K562 (cell line): ENCODE measurements around the gene MYL1. TPM values are rescaled to one million over a fixed set of nuclear protein-coding genes. Genes with fewer than 3 reads are reported as not detected.

Experiments used
- ATAC-seq: fragments of 200-7000 bp; cut with Tn5 transposase; 3 replicates; pipeline ENCODE4 v1.9.1; 2020; ENCODE audit warnings: moderate library complexity
- BruUV-seq: library from RNA; stranded (reverse); fragments of 400-500 nt; replicated peaks from 2 replicates; lab custom pipeline; 2021; lab: Mats Ljungman, UMichigan
- CTCF ChIA-PET: fragments of 300-600 bp; formaldehyde crosslinking; extraction: SDS; loops from one replicate; lab custom pipeline; 2021; ENCODE audit warnings: low intra/inter-chr PET ratio; lab: Yijun Ruan, JAX
- POLR2A ChIA-PET: fragments of 300-600, 350-650 bp; sonication (Branson Sonifier 250); formaldehyde crosslinking; extraction: SDS; loops from one replicate; lab custom pipeline; 2021; ENCODE audit warnings: antibody characterized with exemption, inconsistent platforms; lab: Yijun Ruan, JAX
- DNase-seq, 4 experiments: peaks; one replicate each; pipeline versions ENCODE4 v3.0.0 to v3.0.0-alpha.2; 2011 to 2018; ENCODE audit warnings: low spot score in 3 of 4, mixed read lengths in 3 of 4; ENCODE audit errors: extremely low read depth in 1 of 4
- FAIRE-seq: peaks from 2 replicates; lab custom pipeline; 2011; peaks lifted over from hg19 to GRCh38; lab: Jason Lieb, UNC
- H2AFZ ChIP-seq: 2 replicates; pipeline ENCODE4 v1.6.0; 2011; ENCODE audit warnings: low read depth, low read length, control low read depth, inconsistent platforms
- H3K27ac ChIP-seq: fragments of 200-600 bp; 3 replicates; pipeline ENCODE4 v1.8.0; 2011; ENCODE audit warnings: low read depth, mild to moderate bottlenecking, control low read depth, inconsistent platforms, low read length, moderate library complexity, mixed read lengths; ENCODE audit errors: extremely low read depth
- H3K27me3 ChIP-seq, 2 experiments: fragments of 300-600 bp in 1 of 2; 2 replicates in 1 of 2; 3 replicates in 1 of 2; pipeline versions ENCODE4 v1.6.0 to v1.8.0; 2011; ENCODE audit warnings: inconsistent platforms in 2 of 2, low read length in 2 of 2, mild to moderate bottlenecking in 1 of 2, mixed read lengths in 1 of 2, moderate library complexity in 1 of 2; ENCODE audit not compliant: control insufficient read depth in 2 of 2, insufficient read depth in 2 of 2
- H3K36me3 ChIP-seq: fragments of 300-600 bp; 3 replicates; pipeline ENCODE4 v1.8.0; 2011; ENCODE audit warnings: mild to moderate bottlenecking, low read length, inconsistent platforms; ENCODE audit not compliant: control insufficient read depth, insufficient read depth
- H3K4me1 ChIP-seq, 2 experiments: fragments of 200-600 bp in 1 of 2; replicated peaks in 1 of 2; 2 replicates in 1 of 2; 3 replicates in 1 of 2; pipeline versions ENCODE4 v1.5.1 to v1.8.0; 2011; ENCODE audit warnings: inconsistent platforms in 2 of 2, low read length in 2 of 2, mild to moderate bottlenecking in 1 of 2, mixed read lengths in 1 of 2, moderate library complexity in 1 of 2; ENCODE audit not compliant: control insufficient read depth in 2 of 2, insufficient read depth in 2 of 2
- H3K4me2 ChIP-seq: 2 replicates; pipeline ENCODE4 v1.6.1; 2011; ENCODE audit warnings: low read length, control low read depth, inconsistent platforms, mixed read lengths; ENCODE audit not compliant: insufficient read depth
- H3K4me3 ChIP-seq: fragments of 200-600 bp; sonication (generic), shearing (Covaris generic); 2 replicates; pipeline ENCODE4 v1.5.1; 2016; ENCODE audit warnings: control low read depth, inconsistent platforms
- H3K79me2 ChIP-seq: fragments of 200-600 bp; 3 replicates; pipeline ENCODE4 v1.8.0; 2011; ENCODE audit warnings: low read length, inconsistent platforms; ENCODE audit not compliant: control insufficient read depth, insufficient read depth
- H3K9ac ChIP-seq, 2 experiments: 2 replicates each; pipeline versions ENCODE4 v1.6.0 to v1.6.1; 2011; ENCODE audit warnings: low read depth in 2 of 2, low read length in 2 of 2, control low read depth in 1 of 2, inconsistent platforms in 1 of 2, mild to moderate bottlenecking in 1 of 2, mixed read lengths in 1 of 2; ENCODE audit not compliant: insufficient read depth in 1 of 2
- H3K9me1 ChIP-seq: one replicate; pipeline ENCODE4 v1.6.0; 2011; ENCODE audit warnings: inconsistent platforms, mild to moderate bottlenecking, low read length, moderate library complexity; ENCODE audit not compliant: control insufficient read depth, insufficient read depth
- H3K9me3 ChIP-seq: replicated peaks from 2 replicates; pipeline ENCODE4 v1.5.1; 2011; ENCODE audit warnings: low read depth, low read length, inconsistent platforms; ENCODE audit not compliant: control insufficient read depth, insufficient read depth
- H4K20me1 ChIP-seq: replicated peaks from 2 replicates; pipeline ENCODE4 v1.6.1; 2011; ENCODE audit warnings: low read length, inconsistent platforms, mixed read lengths; ENCODE audit not compliant: control insufficient read depth, insufficient read depth
- ARHGAP35 ChIP-seq: fragments of 450-650 bp; IDR thresholded peaks from 2 replicates; pipeline ENCODE4 v1.6.1; 2018; ENCODE audit not compliant: partially characterized antibody
- CGGBP1 ChIP-seq: fragments of 250-450 bp; sonication (Bioruptor Pico); IDR thresholded peaks from 2 replicates; pipeline ENCODE4 v1.9.0; 2021; ENCODE audit warnings: mild to moderate bottlenecking
- CHD1 ChIP-seq: fragments of 200-600 bp; sonication (generic); IDR thresholded peaks from one replicate; pipeline ENCODE4 v1.6.1; 2012; ENCODE audit warnings: mild to moderate bottlenecking, moderate library complexity, low read length, inconsistent platforms
- CLOCK ChIP-seq: fragments of 250-450 bp; sonication (Bioruptor Pico); IDR thresholded peaks from 2 replicates; pipeline ENCODE4 v1.4.0; 2020; ENCODE audit warnings: mild to moderate bottlenecking, moderate library complexity, borderline replicate concordance
- HDAC1 ChIP-seq, 2 experiments: fragments of 450-650 bp; IDR thresholded peaks; 2 replicates each; pipeline ENCODE4 v1.6.1; 2016 to 2017; ENCODE audit warnings: inconsistent platforms in 1 of 2, mild to moderate bottlenecking in 1 of 2, moderate library complexity in 1 of 2
- TFAM ChIP-seq: fragments of 250-450 bp; sonication (Bioruptor Pico); conservative IDR thresholded peaks from 2 replicates; pipeline ENCODE4 v1.5.0; 2021; ENCODE audit warnings: mild to moderate bottlenecking, moderate library complexity
- THAP12 ChIP-seq: fragments of 250-450 bp; sonication (Bioruptor Pico); IDR thresholded peaks from 2 replicates; pipeline ENCODE4 v1.9.0; 2021; ENCODE audit warnings: mild to moderate bottlenecking, inconsistent platforms
- ZNF551 ChIP-seq: fragments of 250-450 bp; sonication (Bioruptor Pico); IDR thresholded peaks from 2 replicates; pipeline ENCODE4 v1.5.0; 2021; ENCODE audit warnings: mild to moderate bottlenecking, moderate library complexity
- WGBS: fragments of 100-300 bp; shearing (Covaris generic); methylation state at CpG from one replicate; pipeline ENCODE4 v1.1.6; 2016; ENCODE audit warnings: low coverage, mixed read lengths; ENCODE audit not compliant: insufficient coverage; ENCODE audit errors: missing lambda C conversion rate; 5-methylcytosine and 5-hydroxymethylcytosine counted together
- in situ Hi-C: fragments of 300-500 bp; cut with MboI; formaldehyde crosslinking; loops from 4 replicates; pipeline ENCODE4 v1.15.0; 2018; ENCODE audit warnings: inconsistent platforms, mixed read lengths
- intact Hi-C: fragments of 100-400 bp; cut with micrococcal nuclease; formaldehyde crosslinking; loops from 2 replicates; pipeline ENCODE4 v1.14.2; 2022
- polyA plus RNA-seq, 8 experiments: library from polyadenylated mRNA; depleted of rRNA in 4 of 8; stranded (reverse) in 5 of 8; unstranded in 3 of 8; fragments of >200 nt; fragmentation: Nextera tagmentation in 2 of 8; fragmentation: Illumina TruSeq in 1 of 8; extraction: Ambion mirVana in 2 of 8; extraction: Trizol in 1 of 8; gene quantifications; 2 replicates each; pipeline versions ENCODE4 v1.2.1 to v1.2.3, GENCODE V29; 2011 to 2014; ENCODE audit warnings: inconsistent platforms in 1 of 8, missing spikeins in 1 of 8
- total RNA-seq, 7 experiments: library from RNA; depleted of rRNA in 6 of 7; stranded (reverse); fragments of >200 nt in 6 of 7; fragmentation: Illumina TruSeq in 2 of 7; extraction: Trizol in 2 of 7; gene quantifications; 2 replicates each; pipeline versions ENCODE4 v1.2.1 to v1.2.3, GENCODE V29; 2011 to 2021; ENCODE audit warnings: low replicate concordance in 1 of 7

Gene MYL1
- total and polyA plus RNA-seq, 9 of the 15 experiments (the other 6 are each of a cell fraction or from before 2014, with no cell fraction given) = not detected

GRCh38 chr2:210302326-210302725, 12.6 kb downstream of the MYL1 start:
- no peak overlapping the region for H3K4me3 ChIP-seq
- ATAC-seq = no peak
- no peaks in the 10 kb centered on the region for H3K9me3 ChIP-seq
- intact Hi-C loops = no loop called here
- no peak for DNase-seq
- no peaks in the 10 kb centered on the region for H3K27me3 ChIP-seq
- no peaks in the 10 kb centered on the region for H3K4me1 ChIP-seq
- TF ChIP-seq TFAM (CRISPR knock-in tag) = no peak
- TF ChIP-seq ARHGAP35 = no peak
- TF ChIP-seq ZNF551 (CRISPR knock-in tag) = no peak
- TF ChIP-seq CLOCK (CRISPR knock-in tag) = no peak
- TF ChIP-seq CHD1 = no peak
- TF ChIP-seq HDAC1 (IDR thresholded peaks at IDR 0.05) = no peak
- TF ChIP-seq CGGBP1 = no peak
- TF ChIP-seq THAP12 (CRISPR knock-in tag) = no peak
- TF ChIP-seq, all 486 proteins: peak for 0
- no peaks in the 10 kb centered on the region for H3K36me3 ChIP-seq
- no peaks in the 10 kb centered on the region for H3K79me2 ChIP-seq
- no peaks in the 10 kb centered on the region for H3K9me1 ChIP-seq
- WGBS = 0% methylated on average over 3 of the region's 3 CpGs
- no TSS peak for BruUV-seq
- H4K20me1 ChIP-seq = no peaks in the 10 kb centered on the region
- H3K9ac ChIP-seq = no peak overlapping the region
- ChIA-PET CTCF (no interaction called here), POLR2A (interaction anchor here (0.6 kb wide), 1 partner anchor 30 kb away, joined by 3 read pairs; no protein-coding TSS in a partner anchor)
- no peak overlapping the region for H2AFZ ChIP-seq
- FAIRE-seq = no peak
- H3K4me2 ChIP-seq = no peak overlapping the region
- H3K27ac ChIP-seq = no peak overlapping the region
- in situ Hi-C loops = no loop called here
